T-helper 2 cell treated with Interferon-gamma antibody and Interleukin-4, amounts not matched to agents 5 μg/mL and 100 μg/mL, for 36 hours (primary cell): Measurements from ENCODE around the gene PRDM1.
A peak's percentile ranks its signal among the peaks of the same experiment; 100 is the strongest.
"Not testable (repeated sequence)": the region's sequence is repeated elsewhere in the genome, so short reads cannot be mapped to it uniquely, and the experiment has no call there.

Source experiments
- DNase-seq: peaks from one replicate; pipeline ENCODE4 v3.0.0; 2021; ENCODE audit warnings: low spot score
- H3K27ac Mint-ChIP-seq: one replicate; pipeline ENCODE4 v1.8.0; 2021; ENCODE audit warnings: mild to moderate bottlenecking, mixed read lengths
- H3K27me3 Mint-ChIP-seq: one replicate; pipeline ENCODE4 v1.8.0; 2021; ENCODE audit warnings: low read depth, mixed read lengths
- H3K36me3 Mint-ChIP-seq: one replicate; pipeline ENCODE4 v1.8.0; 2021; ENCODE audit warnings: low read depth, mixed read lengths
- H3K4me1 Mint-ChIP-seq: one replicate; pipeline ENCODE4 v1.8.0; 2021; ENCODE audit warnings: low read depth, mixed read lengths
- H3K4me3 Mint-ChIP-seq: one replicate; pipeline ENCODE4 v1.8.0; 2022; ENCODE audit warnings: mild to moderate bottlenecking, moderate library complexity, mixed read lengths
- H3K9me3 Mint-ChIP-seq: one replicate; pipeline ENCODE4 v1.8.0; 2021; ENCODE audit warnings: mixed read lengths

PRDM1 gene

DNA sequence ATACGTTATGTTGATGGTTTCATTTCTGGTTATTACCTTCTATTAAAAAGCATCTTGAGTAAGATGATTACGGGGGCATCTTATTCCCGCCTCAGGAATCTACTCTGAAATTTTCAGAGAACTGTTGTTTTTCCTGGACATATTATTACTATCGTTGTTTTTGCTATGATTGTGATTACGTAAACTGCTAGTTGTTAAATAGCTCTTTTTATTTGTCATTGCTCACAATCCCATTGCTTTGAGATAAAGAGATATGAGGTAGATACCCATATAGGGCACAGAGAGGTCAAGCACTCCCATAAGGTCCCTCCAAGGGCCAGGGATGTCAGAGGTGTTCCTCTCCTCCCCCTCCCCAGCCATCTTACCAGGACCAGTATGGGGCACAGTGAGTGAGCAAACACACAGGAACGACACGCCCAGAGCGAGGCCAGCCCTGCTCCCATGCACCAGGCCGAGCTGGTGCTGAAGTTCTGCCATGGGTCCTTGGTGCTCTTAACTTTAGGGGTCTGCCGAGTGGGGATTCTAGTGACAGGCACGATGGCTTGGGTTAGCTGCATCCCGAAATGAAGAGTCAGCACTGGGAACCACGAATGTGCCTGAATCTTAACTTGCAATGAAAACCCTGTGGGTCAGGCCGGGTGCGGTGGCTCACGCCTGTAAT lies 49.9 kb downstream of the PRDM1 start:
- no peaks in the 10 kb centered on the region for H3K36me3 Mint-ChIP-seq
- no peaks in the 10 kb centered on the region for H3K27me3 Mint-ChIP-seq
- H3K4me3 Mint-ChIP-seq = no peak overlapping the region
- peaks cover 20% of the 10 kb centered on the region for H3K4me1 Mint-ChIP-seq
- H3K9me3 Mint-ChIP-seq = no peaks in the 10 kb centered on the region
- no peak for DNase-seq
- no peak overlapping the region for H3K27ac Mint-ChIP-seq

DNA sequence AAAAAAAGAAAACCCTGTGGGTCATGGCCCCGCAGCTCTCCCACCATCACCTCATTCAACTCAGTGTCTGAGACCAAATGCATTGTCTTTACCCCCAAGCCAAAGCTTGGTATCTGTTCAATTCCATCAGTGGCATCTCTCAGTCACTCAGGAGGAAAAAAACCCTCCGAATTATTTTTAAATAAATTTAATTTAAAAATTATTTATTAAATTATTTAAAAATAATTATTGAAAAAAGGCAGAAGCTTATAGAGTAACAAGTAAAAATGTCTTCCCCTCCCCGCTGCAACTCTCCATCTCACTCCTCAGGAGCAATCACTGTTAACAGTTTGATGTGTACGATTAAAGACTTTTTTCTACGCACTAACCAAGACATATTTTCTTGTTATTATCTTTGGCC lies 50.7 kb downstream of the PRDM1 start:
- Mint-ChIP-seq H3K4me3 (no peak overlapping the region), H3K36me3 (no peaks in the 10 kb centered on the region), H3K4me1 (peaks cover 28% of the 10 kb centered on the region), H3K9me3 (no peaks in the 10 kb centered on the region), H3K27ac (no peak overlapping the region), H3K27me3 (no peaks in the 10 kb centered on the region)
- no peak for DNase-seq

GRCh38 chr6:106138151-106138550 lies 52.0 kb downstream of the PRDM1 start:
- no peaks in the 10 kb centered on the region for H3K27me3 Mint-ChIP-seq
- H3K36me3 Mint-ChIP-seq = no peaks in the 10 kb centered on the region
- H3K27ac Mint-ChIP-seq = no peak overlapping the region
- peaks cover 37% of the 10 kb centered on the region for H3K4me1 Mint-ChIP-seq
- no peak overlapping the region for H3K4me3 Mint-ChIP-seq
- DNase-seq = no peak
- H3K9me3 Mint-ChIP-seq = no peaks in the 10 kb centered on the region

- peak overlapping the region; percentile 73 for H3K4me3 Mint-ChIP-seq
- peaks cover 56% of the 10 kb centered on the region for H3K4me1 Mint-ChIP-seq
- H3K9me3 Mint-ChIP-seq = no peaks in the 10 kb centered on the region
- no peaks in the 10 kb centered on the region for H3K27me3 Mint-ChIP-seq
- H3K36me3 Mint-ChIP-seq = no peaks in the 10 kb centered on the region
- peak; percentile 65 for DNase-seq
- peak overlapping the region; percentile 98 for H3K27ac Mint-ChIP-seq
Measured at GRCh38 chr6:106141441-106142237, 55.5 kb downstream of the PRDM1 start.

GRCh38 chr6:106142876-106143431 lies 56.8 kb downstream of the PRDM1 start:
- Mint-ChIP-seq H3K4me3 (no peak overlapping the region), H3K9me3 (no peaks in the 10 kb centered on the region), H3K27me3 (no peaks in the 10 kb centered on the region), H3K27ac (peak overlapping the region; percentile 98), H3K4me1 (peaks cover 67% of the 10 kb centered on the region), H3K36me3 (no peaks in the 10 kb centered on the region)
- no peak for DNase-seq

GRCh38 chr6:106143665-106144064 lies 57.5 kb downstream of the PRDM1 start:
- Mint-ChIP-seq H3K27me3 (no peaks in the 10 kb centered on the region), H3K27ac (no peak overlapping the region), H3K4me3 (no peak overlapping the region), H3K36me3 (no peaks in the 10 kb centered on the region), H3K4me1 (peaks cover 69% of the 10 kb centered on the region), H3K9me3 (no peaks in the 10 kb centered on the region)
- DNase-seq = no peak

GRCh38 chr6:106145144-106145543 lies 59.0 kb downstream of the PRDM1 start:
- H3K4me1 Mint-ChIP-seq = peaks cover 83% of the 10 kb centered on the region
- no peak overlapping the region for H3K4me3 Mint-ChIP-seq
- no peaks in the 10 kb centered on the region for H3K36me3 Mint-ChIP-seq

GRCh38 chr6:106145741-106146227 lies 59.6 kb downstream of the PRDM1 start:
- H3K9me3 Mint-ChIP-seq = no peaks in the 10 kb centered on the region
- peak overlapping the region; percentile 47 for H3K27ac Mint-ChIP-seq
- H3K4me1 Mint-ChIP-seq = peaks cover 78% of the 10 kb centered on the region
- DNase-seq = no peak
- H3K4me3 Mint-ChIP-seq = no peak overlapping the region
- H3K36me3 Mint-ChIP-seq = no peaks in the 10 kb centered on the region
- no peaks in the 10 kb centered on the region for H3K27me3 Mint-ChIP-seq

More at GRCh38 chr6:106145144-106145543, 59.0 kb downstream of the PRDM1 start:
- H3K27ac Mint-ChIP-seq = no peak overlapping the region
- no peaks in the 10 kb centered on the region for H3K9me3 Mint-ChIP-seq
- no peaks in the 10 kb centered on the region for H3K27me3 Mint-ChIP-seq
- DNase-seq = no peak

GRCh38 chr6:106146852-106147351 lies 60.8 kb downstream of the PRDM1 start:
- Mint-ChIP-seq H3K4me1 (peaks cover 72% of the 10 kb centered on the region), H3K27me3 (no peaks in the 10 kb centered on the region), H3K4me3 (no peak overlapping the region), H3K36me3 (no peaks in the 10 kb centered on the region), H3K27ac (peak overlapping the region; percentile 10), H3K9me3 (peaks cover 2% of the 10 kb centered on the region)
- no peak for DNase-seq

GRCh38 chr6:106147476-106147875 lies 61.3 kb downstream of the PRDM1 start:
- Mint-ChIP-seq H3K4me1 (peaks cover 71% of the 10 kb centered on the region), H3K4me3 (no peak overlapping the region), H3K36me3 (peaks cover 2% of the 10 kb centered on the region), H3K9me3 (peaks cover 8% of the 10 kb centered on the region), H3K27ac (no peak overlapping the region), H3K27me3 (no peaks in the 10 kb centered on the region)
- no peak for DNase-seq

DNA sequence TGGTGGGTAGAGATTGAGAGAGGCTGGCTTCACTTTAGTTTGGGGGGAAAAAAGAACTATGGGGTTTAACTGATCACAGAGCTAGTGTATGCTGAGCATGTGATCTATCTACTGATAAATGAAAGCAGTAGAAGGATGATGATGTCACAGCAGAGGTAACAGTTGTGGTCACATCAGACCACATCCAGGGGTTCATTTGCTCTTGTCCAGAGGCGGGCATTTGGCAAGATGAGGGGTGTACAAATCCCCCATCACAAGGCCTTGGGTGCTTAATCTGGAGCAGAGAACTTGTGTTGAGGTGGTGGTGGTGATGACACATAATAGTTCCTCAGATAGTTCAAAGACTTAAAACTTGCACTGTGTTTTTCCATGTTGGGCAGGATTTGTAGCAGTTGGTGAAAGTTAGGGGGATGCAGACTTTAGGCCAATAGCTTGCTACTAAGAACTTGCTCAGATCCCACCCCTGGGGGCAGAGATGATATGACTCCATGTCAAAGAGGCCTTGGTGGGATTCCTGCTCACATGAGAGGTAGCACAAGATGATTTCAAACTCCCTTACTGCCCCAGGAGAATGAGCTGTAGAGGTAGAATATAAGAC lies 63.4 kb downstream of the PRDM1 start:
- Mint-ChIP-seq H3K36me3 (peaks cover 3% of the 10 kb centered on the region), H3K4me3 (peak overlapping the region; percentile 41), H3K9me3 (peaks cover 9% of the 10 kb centered on the region), H3K27me3 (no peaks in the 10 kb centered on the region), H3K4me1 (peaks cover 59% of the 10 kb centered on the region), H3K27ac (peak overlapping the region; percentile 83)
- DNase-seq = peak; percentile 35

DNA sequence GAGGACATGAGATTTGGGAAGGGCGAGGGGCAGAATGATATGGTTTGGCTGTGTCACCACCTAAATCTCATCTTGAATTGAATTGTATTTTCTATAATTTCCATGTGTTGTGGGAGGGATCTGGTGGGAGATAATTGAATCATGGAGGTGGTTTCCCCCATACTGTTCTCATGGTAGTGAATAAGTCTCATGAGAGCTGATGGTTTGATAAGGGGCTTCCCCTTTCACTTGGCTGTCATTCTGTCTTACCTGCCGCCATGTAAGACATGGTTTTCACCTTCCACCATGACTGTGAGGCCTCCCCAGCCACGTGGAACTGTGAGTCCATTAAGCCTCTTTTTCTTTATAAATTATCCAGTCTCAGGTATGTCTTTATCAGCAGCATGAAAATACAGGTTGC lies 66.3 kb downstream of the PRDM1 start:
- H3K27ac Mint-ChIP-seq, H3K4me3 Mint-ChIP-seq, H3K27me3 Mint-ChIP-seq: not testable (repeated sequence)

DNA sequence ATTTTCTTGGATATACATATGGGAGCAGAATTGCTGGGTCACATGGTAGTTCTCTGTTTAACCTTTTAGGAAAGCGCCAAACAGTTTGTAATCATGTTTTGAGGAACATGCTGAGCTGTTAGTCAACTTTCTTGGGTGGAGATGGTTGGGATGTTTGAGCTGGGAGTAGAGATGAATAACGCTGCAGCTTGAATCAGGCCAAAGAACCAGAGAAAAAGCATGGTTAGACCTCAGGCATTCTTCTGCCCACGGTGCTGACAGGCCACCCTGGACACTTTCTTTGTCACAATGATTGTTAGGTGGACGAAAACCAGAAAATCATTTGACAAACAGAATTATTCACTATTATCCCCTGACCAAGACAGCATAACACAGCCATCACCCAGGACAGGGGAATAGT lies 66.8 kb downstream of the PRDM1 start:
- H3K9me3 Mint-ChIP-seq = peaks cover 9% of the 10 kb centered on the region
- H3K27me3 Mint-ChIP-seq = no peaks in the 10 kb centered on the region
- H3K36me3 Mint-ChIP-seq = peaks cover 3% of the 10 kb centered on the region
- H3K4me3 Mint-ChIP-seq = no peak overlapping the region
- H3K27ac Mint-ChIP-seq = no peak overlapping the region
- peaks cover 34% of the 10 kb centered on the region for H3K4me1 Mint-ChIP-seq
- no peak for DNase-seq

More for the DNA sequence above, 66.3 kb downstream of the PRDM1 start:
- not testable (repeated sequence) for H3K36me3 Mint-ChIP-seq, H3K9me3 Mint-ChIP-seq, DNase-seq
- peaks cover 36% of the 10 kb centered on the region for H3K4me1 Mint-ChIP-seq

- H3K4me1 Mint-ChIP-seq = peaks cover 25% of the 10 kb centered on the region
- no peak overlapping the region for H3K4me3 Mint-ChIP-seq
- H3K27ac Mint-ChIP-seq = no peak overlapping the region
- H3K36me3 Mint-ChIP-seq = peaks cover 3% of the 10 kb centered on the region
- H3K9me3 Mint-ChIP-seq = peaks cover 9% of the 10 kb centered on the region
- no peaks in the 10 kb centered on the region for H3K27me3 Mint-ChIP-seq
- DNase-seq = no peak
Measured at GRCh38 chr6:106154326-106154725, 68.2 kb downstream of the PRDM1 start.
